ENCODE results near the gene POLE. TPM values are rescaled to one million over a fixed set of nuclear protein-coding genes. Genes with fewer than 3 reads are reported as not detected.

POLE gene
- total and polyA plus RNA-seq, 9 of the 15 experiments (the other 6 are each of a cell fraction or from before 2014, with no cell fraction given): 2.4 to 154 (median 49.6) TPM

DNA sequence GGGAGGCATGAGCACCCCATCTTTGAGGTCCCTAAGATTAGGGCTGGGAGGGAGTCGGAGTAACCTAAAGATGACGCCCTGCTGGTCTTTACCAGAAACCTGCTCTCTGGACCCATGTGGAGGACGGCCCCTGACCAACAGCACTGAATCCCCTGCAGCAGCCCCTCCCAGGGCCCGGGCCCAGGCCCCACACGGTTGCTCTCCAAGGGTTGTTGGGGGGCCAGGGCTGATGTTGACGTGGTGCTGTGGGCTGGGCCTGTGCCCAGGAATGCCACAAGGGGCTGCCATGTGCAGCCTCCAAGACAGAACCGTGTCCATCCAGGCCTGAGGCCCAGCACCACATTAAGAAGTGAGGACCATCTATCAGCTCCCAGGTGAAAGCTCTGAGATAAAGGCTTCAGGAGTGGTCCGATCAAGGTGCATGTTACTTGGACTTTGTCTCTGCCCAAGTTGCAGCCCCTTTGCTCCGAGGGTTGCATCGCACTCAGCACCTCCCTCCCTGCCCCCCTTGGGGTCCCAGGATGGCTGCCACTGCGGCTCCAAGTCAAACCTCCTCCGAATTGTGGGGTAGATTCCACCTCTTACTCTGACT is 106.3 kb downstream of the POLE start:
- WGBS (ENCODE audit: insufficient coverage, low coverage, missing lambda C conversion rate): 91% methylated on average over 9 of the region's 12 CpGs
- no peak for ATAC-seq
- Histone ChIP-seq H3K4me3 (no peak overlapping the region), H3K36me3 (ENCODE audit: control insufficient read depth, insufficient read depth, low read length) (peaks cover 60% of the 10 kb centered on the region; the same call in 2 of the 3 replicates), H3K9ac (ENCODE audit: insufficient read depth in 1 of 2, low read depth in 2 of 2, low read length in 2 of 2) (no peak overlapping the region), H3K9me3 (replicated peaks; ENCODE audit: control insufficient read depth, insufficient read depth, low read depth, low read length) (no peaks in the 10 kb centered on the region), H2AFZ (ENCODE audit: low read depth, low read length) (no peak overlapping the region), H3K9me1 (ENCODE audit: control insufficient read depth, insufficient read depth, low read length) (no peaks in the 10 kb centered on the region), H3K27me3 (ENCODE audit: control insufficient read depth in 2 of 2, insufficient read depth in 2 of 2, low read length in 2 of 2) (no peaks in the 10 kb centered on the region), H3K4me2 (ENCODE audit: insufficient read depth, low read length) (no peak overlapping the region), H3K79me2 (ENCODE audit: control insufficient read depth, insufficient read depth, low read length) (no peaks in the 10 kb centered on the region), H4K20me1 (replicated peaks; ENCODE audit: control insufficient read depth, insufficient read depth, low read length) (no peaks in the 10 kb centered on the region; the same call in 1 of the 2 replicates), H3K27ac (ENCODE audit: extremely low read depth, low read depth, low read length) (no peak overlapping the region), H3K4me1 (replicated peaks in 1 of 2; ENCODE audit: control insufficient read depth in 2 of 2, insufficient read depth in 2 of 2, low read length in 2 of 2) (peaks cover 0 to 28% of the 10 kb centered on the region in 2 experiments; a peak in 2 of 5 replicates)
- no TSS peak for BruUV-seq (replicated peaks)
- ChIA-PET POLR2A (interaction anchor here (0.6 kb wide), 1 partner anchor 68 kb away, joined by 4 read pairs; no protein-coding TSS in a partner anchor), CTCF (ENCODE audit: low intra/inter-chr PET ratio) (no interaction called here)
- TF ChIP-seq, protein P1, sequence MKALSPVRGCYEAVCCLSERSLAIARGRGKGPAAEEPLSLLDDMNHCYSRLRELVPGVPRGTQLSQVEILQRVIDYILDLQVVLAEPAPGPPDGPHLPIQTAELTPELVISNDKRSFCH (CRISPR knock-in tag; IDR thresholded peaks at IDR 0.05): no peak
- TF ChIP-seq, protein P1 (tag; IDR thresholded peaks at IDR 0.05): no peak
- TF ChIP-seq EP400 (IDR thresholded peaks at IDR 0.05) (no peak), POLR2G (IDR thresholded peaks at IDR 0.05; ENCODE audit: low read depth, low read length) (no peak)
- no peak for FAIRE-seq
- in situ Hi-C loops (cut with MboI): no loop called here
- no peak for DNase-seq (ENCODE audit: extremely low read depth in 1 of 4, low spot score in 3 of 4)
- intact Hi-C loops (cut with micrococcal nuclease): no loop called here

DNA sequence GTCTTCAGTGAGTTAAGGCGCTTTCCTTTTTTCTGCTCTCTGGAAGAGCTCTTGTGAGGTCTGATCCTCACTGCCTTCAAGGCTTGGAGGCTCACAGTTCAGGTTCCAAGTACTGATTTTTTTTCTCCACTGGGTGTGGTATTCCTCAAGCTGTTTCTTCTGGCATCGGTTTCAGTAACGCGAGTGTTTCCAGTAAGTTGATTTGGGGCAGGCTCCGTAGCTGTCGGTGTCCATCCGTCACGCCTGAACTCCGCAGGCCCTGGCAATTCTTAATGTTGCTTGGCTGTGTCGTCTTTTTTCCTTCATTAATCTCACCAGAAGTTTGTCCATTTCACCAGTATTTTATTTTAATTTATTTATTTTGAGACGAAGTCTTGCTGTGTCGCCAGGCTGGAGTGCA is 107.4 kb downstream of the POLE start:
- no peak overlapping the region for H3K9ac ChIP-seq (ENCODE audit: insufficient read depth in 1 of 2, low read depth in 2 of 2, low read length in 2 of 2)
- DNase-seq (ENCODE audit: extremely low read depth in 1 of 4, low spot score in 3 of 4) (no peak), FAIRE-seq (no peak), ATAC-seq (no peak)
- H3K27me3 ChIP-seq (ENCODE audit: control insufficient read depth in 2 of 2, insufficient read depth in 2 of 2, low read length in 2 of 2): no peaks in the 10 kb centered on the region
- in situ Hi-C loops (cut with MboI) (no loop called here), intact Hi-C loops (cut with micrococcal nuclease) (no loop called here)
- H3K79me2 ChIP-seq (ENCODE audit: control insufficient read depth, insufficient read depth, low read length): no peaks in the 10 kb centered on the region
- H3K9me3 ChIP-seq (replicated peaks; ENCODE audit: control insufficient read depth, insufficient read depth, low read depth, low read length): no peaks in the 10 kb centered on the region
- H4K20me1 ChIP-seq (replicated peaks; ENCODE audit: control insufficient read depth, insufficient read depth, low read length): no peaks in the 10 kb centered on the region; the same call in 1 of the 2 replicates
- no peaks in the 10 kb centered on the region for H3K9me1 ChIP-seq (ENCODE audit: control insufficient read depth, insufficient read depth, low read length)
- H3K27ac ChIP-seq (ENCODE audit: extremely low read depth, low read depth, low read length): no peak overlapping the region
- H3K36me3 ChIP-seq (ENCODE audit: control insufficient read depth, insufficient read depth, low read length): peaks cover 69% of the 10 kb centered on the region; the same call in 2 of the 3 replicates
- 94% methylated on average over 12 of the region's 12 CpGs for WGBS (ENCODE audit: insufficient coverage, low coverage, missing lambda C conversion rate)
- BruUV-seq (replicated peaks): no TSS peak
- POLR2A ChIA-PET: interaction anchor here (0.6 to 0.9 kb wide), 2 partner anchors 35 to 250 kb away, joined by 3 read pairs; partner anchors contain the start of gene GALNT9
- no peak overlapping the region for H2AFZ ChIP-seq (ENCODE audit: low read depth, low read length)
- H3K4me3 ChIP-seq: no peak overlapping the region
- H3K4me1 ChIP-seq (replicated peaks in 1 of 2; ENCODE audit: control insufficient read depth in 2 of 2, insufficient read depth in 2 of 2, low read length in 2 of 2): peaks cover 0 to 25% of the 10 kb centered on the region in 2 experiments; a peak in 2 of 5 replicates
- no peak overlapping the region for H3K4me2 ChIP-seq (ENCODE audit: insufficient read depth, low read length)
- CTCF ChIA-PET (ENCODE audit: low intra/inter-chr PET ratio): no interaction called here
- no peak for TF ChIP-seq PTBP1 (IDR thresholded peaks at IDR 0.05; ENCODE audit: low read depth, low read length)
- no peak for TF ChIP-seq ZNF551 (CRISPR knock-in tag; IDR thresholded peaks at IDR 0.05)
- TF ChIP-seq, protein P2, sequence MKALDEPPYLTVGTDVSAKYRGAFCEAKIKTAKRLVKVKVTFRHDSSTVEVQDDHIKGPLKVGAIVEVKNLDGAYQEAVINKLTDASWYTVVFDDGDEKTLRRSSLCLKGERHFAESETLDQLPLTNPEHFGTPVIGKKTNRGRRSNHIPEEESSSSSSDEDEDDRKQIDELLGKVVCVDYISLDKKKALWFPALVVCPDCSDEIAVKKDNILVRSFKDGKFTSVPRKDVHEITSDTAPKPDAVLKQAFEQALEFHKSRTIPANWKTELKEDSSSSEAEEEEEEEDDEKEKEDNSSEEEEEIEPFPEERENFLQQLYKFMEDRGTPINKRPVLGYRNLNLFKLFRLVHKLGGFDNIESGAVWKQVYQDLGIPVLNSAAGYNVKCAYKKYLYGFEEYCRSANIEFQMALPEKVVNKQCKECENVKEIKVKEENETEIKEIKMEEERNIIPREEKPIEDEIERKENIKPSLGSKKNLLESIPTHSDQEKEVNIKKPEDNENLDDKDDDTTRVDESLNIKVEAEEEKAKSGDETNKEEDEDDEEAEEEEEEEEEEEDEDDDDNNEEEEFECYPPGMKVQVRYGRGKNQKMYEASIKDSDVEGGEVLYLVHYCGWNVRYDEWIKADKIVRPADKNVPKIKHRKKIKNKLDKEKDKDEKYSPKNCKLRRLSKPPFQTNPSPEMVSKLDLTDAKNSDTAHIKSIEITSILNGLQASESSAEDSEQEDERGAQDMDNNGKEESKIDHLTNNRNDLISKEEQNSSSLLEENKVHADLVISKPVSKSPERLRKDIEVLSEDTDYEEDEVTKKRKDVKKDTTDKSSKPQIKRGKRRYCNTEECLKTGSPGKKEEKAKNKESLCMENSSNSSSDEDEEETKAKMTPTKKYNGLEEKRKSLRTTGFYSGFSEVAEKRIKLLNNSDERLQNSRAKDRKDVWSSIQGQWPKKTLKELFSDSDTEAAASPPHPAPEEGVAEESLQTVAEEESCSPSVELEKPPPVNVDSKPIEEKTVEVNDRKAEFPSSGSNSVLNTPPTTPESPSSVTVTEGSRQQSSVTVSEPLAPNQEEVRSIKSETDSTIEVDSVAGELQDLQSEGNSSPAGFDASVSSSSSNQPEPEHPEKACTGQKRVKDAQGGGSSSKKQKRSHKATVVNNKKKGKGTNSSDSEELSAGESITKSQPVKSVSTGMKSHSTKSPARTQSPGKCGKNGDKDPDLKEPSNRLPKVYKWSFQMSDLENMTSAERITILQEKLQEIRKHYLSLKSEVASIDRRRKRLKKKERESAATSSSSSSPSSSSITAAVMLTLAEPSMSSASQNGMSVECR (CRISPR knock-in tag; IDR thresholded peaks at IDR 0.05): no peak
- no peak for TF ChIP-seq CBFA2T2 (conservative IDR thresholded peaks at IDR 0.05)
